Keratinocyte (primary cell): ENCODE results near the gene RITA1.

Experiments
- CTCF ChIP-seq, 3 experiments: IDR thresholded peaks in 1 of 3; conservative IDR thresholded peaks in 1 of 3; optimal IDR thresholded peaks in 1 of 3; 2 replicates in 2 of 3; 3 replicates in 1 of 3; pipeline versions ENCODE3 to v1.5.1; 2011; ENCODE audit warnings: low read length in 3 of 3, mild to moderate bottlenecking in 3 of 3, moderate library complexity in 2 of 3, control low read depth in 1 of 3, inconsistent platforms in 1 of 3; ENCODE audit not compliant: insufficient read depth in 2 of 3; ENCODE audit errors: extremely low read depth in 1 of 3
- EZH2 ChIP-seq: IDR thresholded peaks from one replicate; pipeline ENCODE4 v1.6.1; 2012; ENCODE audit warnings: inconsistent platforms, mild to moderate bottlenecking, low read length, moderate library complexity

- TF ChIP-seq CTCF (optimal IDR thresholded peaks at IDR 0.05 in 1 of 3, IDR thresholded peaks at IDR 0.05 in 1 of 3, conservative IDR thresholded peaks at IDR 0.05 in 1 of 3; ENCODE audit: extremely low read depth in 1 of 3, insufficient read depth in 2 of 3, low read length in 3 of 3) = no peak
- TF ChIP-seq EZH2 = no peak
These were observed 12.1 kb downstream of the RITA1 start for GRCh38 chr12:113197518-113198077.
